Fibroblast of the conjunctiva (primary cell): ENCODE data around the gene DECR2.
"Not testable (repeated sequence)": the region's sequence is repeated elsewhere in the genome, so short reads cannot be mapped to it uniquely, and the experiment has no call there.

Experiments used
- DNase-seq: peaks from one replicate; pipeline ENCODE4 v3.0.0-alpha.2; 2010; ENCODE audit warnings: low read depth

Gene DECR2

GRCh38 chr16:379183-379960 is 22.3 kb upstream of the DECR2 start:
- DNase-seq: no peak

- DNase-seq: no peak
These were observed 21.5 kb upstream of the DECR2 start for GRCh38 chr16:379961-380761.

GRCh38 chr16:380762-381011 is 21.0 kb upstream of the DECR2 start:
- DNase-seq: no peak

- no peak for DNase-seq
These were observed 20.5 kb upstream of the DECR2 start for GRCh38 chr16:381012-381788.

- DNase-seq: no peak
These were observed 19.6 kb upstream of the DECR2 start, which contains the start of gene PGAP6 for GRCh38 chr16:381789-382717. Gene PGAP6 (minus strand): TSS chr16:381978. CDS start chr16:381821, 157 bp downstream.

- no peak for DNase-seq
These were observed 18.2 kb upstream of the DECR2 start for GRCh38 chr16:383326-384051.

GRCh38 chr16:386641-387156 is 15.0 kb upstream of the DECR2 start:
- DNase-seq: no peak

- DNase-seq: not testable (repeated sequence)
These were observed 13.7 kb upstream of the DECR2 start for GRCh38 chr16:387761-388666.

- DNase-seq: no peak
These were observed 12.3 kb upstream of the DECR2 start for GRCh38 chr16:389352-389751.

GRCh38 chr16:391885-392335 is 9.8 kb upstream of the DECR2 start:
- peak; percentile 70 for DNase-seq

GRCh38 chr16:392450-393030 is 9.1 kb upstream of the DECR2 start:
- no peak for DNase-seq

- no peak for DNase-seq
These were observed 5.5 kb upstream of the DECR2 start for GRCh38 chr16:396199-396598.

GRCh38 chr16:396605-397004 is 5.1 kb upstream of the DECR2 start:
- DNase-seq: no peak

- no peak for DNase-seq
These were observed 4.5 kb upstream of the DECR2 start, which contains the start of gene NME4 for GRCh38 chr16:397135-397661. Gene NME4 (plus strand): TSS chr16:397199. CDS start chr16:397223, 24 bp downstream.

- no peak for DNase-seq
These were observed 3.9 kb upstream of the DECR2 start for GRCh38 chr16:397736-398332.

GRCh38 chr16:398561-399339 is 2.9 kb upstream of the DECR2 start:
- DNase-seq: no peak

- DNase-seq: no peak
These were observed 2.2 kb upstream of the DECR2 start for GRCh38 chr16:399340-400019.
